ENCODE data around the gene SMARCB1.

The SMARCB1 gene

DNA sequence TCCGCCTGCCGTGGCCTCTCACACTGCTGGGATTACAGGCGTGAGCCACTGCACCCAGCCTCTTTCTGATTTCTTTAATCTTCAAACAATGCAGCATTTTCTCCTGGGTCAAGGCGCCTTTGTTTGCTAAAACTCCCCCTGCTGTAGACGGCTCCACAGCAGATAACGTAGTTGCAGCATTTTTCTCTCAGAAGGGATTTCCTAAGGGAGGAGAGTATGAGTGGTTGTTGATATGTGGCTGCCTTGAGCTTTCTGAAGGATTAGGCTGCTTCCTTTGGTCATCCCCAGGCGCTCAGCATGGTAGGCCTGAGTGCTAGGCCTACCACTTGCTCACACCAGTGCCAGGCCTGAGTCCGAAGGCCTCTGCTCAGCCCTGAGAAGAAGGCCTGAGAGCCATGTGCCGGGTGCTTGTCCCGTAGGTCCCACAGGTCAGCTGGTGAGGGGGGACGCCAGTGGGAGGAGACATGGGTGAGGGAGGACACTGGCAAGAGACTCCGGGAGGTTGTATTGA is 18.1 kb downstream of the SMARCB1 start:
- no peak for DNase-seq

- no peak for DNase-seq
Observed at GRCh38 chr22:23806837-23807236, 20.1 kb downstream of the SMARCB1 start.

DNA sequence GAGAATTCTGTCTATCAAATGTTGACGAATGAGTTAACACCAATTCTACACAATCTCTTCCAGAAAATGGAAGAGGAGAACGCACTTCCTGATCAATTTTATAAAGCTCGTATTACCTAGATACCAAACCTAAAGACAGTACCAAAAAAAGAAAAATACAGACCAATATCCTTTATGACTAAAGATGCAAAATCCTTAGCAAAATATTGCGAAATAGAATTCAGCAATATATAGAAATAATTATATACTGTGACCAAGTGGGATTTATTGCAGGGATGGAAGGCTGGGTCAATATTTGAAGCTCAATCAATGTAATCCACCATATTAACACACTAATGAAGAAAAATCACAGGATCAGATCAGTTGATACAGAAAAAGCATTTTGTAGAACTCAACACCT is 25.6 kb downstream of the SMARCB1 start:
- no peak for DNase-seq

GRCh38 chr22:23815541-23816155 is 28.9 kb downstream of the SMARCB1 start:
- no peak for DNase-seq

DNA sequence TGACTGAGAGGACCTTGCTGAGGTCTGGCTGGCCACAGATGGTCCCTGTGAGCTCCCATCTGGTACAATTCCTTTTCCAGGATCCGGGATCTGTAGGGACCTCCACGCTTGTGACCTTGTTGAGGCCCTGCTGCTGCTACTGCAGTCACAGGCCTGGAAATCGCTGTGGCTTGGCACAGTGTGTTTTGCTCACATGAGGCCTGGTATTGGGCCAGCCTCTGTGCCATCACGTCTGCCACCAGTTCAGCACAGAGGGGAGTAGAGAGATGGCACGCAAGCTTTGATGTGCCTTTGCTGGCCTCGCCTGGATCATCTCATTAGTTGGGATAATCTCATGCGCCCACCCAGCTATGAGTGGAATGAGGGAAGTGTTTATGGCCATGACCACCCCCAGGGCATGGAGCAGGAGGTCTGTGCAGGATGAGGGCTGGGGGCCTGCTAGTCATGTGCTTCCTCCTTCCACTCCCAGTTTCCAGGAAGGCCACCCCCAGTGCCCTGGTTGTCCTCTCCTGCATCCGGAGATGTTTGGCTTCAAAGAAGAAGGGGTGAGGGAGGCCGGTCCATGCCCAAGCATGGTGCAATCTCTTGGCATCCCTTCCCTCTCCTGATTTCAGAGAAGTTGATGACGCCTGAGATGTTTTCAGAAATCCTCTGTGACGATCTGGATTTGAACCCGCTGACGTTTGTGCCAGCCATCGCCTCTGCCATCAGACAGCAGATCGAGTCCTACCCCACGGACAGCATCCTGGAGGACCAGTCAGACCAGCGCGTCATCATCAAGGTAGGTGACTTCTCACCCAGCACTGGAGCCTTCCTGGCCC is 29.6 kb downstream of the SMARCB1 start:
- DNase-seq: no peak

DNA sequence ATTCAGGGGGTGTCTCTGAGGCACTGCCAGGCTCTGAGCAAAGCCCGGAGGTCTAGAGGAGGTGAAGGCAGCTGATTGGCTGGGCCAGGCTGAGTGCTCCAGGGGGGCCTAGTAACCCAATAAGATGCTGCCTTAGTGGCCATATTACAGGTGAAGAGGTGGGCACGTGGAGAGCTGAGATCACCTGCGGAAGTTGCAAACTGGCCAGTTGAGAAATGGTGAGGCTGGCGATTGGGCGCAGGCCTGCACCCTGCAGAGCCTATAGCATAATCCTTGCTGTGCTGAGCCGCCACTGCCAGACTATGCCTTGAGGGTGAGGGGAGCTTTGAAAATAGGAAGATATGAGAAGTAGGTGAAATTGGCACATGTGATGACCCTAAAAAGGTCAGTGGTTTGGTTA is 30.4 kb downstream of the SMARCB1 start:
- DNase-seq: no peak

DNA sequence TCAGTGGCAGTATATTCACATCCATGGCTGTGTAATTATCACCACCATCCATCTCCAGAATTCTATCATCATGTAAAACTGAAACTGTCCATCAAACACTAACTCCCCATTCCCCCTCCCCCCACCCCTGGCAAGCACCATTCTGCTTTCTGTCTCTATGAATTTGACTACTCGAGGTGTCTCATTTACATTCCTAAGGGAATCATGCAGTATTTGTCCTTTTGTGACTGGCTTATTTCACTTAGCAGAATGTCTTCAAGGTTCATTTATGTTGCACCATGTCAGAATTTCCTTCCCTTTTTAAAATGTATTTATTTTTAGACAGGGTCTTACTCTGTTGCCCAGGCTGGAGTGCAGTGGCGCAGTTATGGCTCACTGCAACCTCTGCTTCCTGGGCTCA is 31.8 kb downstream of the SMARCB1 start:
- no peak for DNase-seq

DNA sequence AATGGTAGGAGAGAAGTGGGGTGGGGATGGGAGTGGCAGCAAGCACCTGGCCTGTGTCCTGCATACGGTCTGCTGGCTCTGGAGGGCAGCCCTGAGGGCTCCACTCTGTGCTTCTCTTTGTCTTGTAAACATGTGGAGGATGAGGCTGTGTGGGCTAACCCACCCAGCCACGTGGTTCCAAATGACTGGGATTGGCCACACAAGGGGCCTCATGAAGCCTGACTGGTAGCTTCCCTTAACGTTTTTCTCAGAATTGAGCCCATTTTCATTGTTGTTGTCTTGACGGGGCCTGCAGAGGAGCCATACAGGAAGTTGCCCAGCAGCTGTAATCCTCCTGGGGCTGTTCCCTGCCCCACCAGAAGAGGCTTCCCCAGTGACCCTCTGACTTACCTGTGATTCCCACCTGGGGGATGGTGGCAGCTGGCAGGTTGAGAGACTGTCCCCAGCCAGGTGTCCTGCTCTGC is 34.0 kb downstream of the SMARCB1 start:
- DNase-seq: peak; percentile 11

- DNase-seq: no peak
Observed at GRCh38 chr22:23822101-23822671, 35.4 kb downstream of the SMARCB1 start.

DNA sequence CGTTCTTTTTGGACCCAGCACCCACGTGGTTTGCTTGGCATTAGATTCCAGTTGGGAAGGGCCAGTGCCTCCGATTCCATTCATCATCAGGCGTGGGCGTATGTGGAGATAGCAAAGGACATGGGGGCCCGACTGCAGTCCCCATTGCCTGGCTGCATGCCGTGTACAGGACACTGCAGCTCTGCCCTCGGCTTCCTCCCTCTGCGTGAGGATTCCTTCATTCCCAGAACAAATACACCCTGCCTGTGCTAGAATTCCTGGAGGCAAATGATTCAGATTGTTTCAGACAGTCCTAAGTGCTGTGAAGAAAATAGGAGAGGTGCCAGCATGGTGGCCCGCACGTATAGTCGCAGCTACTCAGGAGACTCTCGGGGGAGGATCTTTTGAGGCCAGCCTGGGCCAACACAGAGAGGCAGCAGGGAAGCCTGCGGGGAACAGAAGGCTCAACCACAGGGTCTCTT is 36.6 kb downstream of the SMARCB1 start:
- DNase-seq: no peak

- peak; percentile 26 for DNase-seq
Observed at GRCh38 chr22:23824476-23825245, 37.9 kb downstream of the SMARCB1 start.

- peak; percentile 33 for DNase-seq
Observed at GRCh38 chr22:23825246-23825905, 38.6 kb downstream of the SMARCB1 start.

DNA sequence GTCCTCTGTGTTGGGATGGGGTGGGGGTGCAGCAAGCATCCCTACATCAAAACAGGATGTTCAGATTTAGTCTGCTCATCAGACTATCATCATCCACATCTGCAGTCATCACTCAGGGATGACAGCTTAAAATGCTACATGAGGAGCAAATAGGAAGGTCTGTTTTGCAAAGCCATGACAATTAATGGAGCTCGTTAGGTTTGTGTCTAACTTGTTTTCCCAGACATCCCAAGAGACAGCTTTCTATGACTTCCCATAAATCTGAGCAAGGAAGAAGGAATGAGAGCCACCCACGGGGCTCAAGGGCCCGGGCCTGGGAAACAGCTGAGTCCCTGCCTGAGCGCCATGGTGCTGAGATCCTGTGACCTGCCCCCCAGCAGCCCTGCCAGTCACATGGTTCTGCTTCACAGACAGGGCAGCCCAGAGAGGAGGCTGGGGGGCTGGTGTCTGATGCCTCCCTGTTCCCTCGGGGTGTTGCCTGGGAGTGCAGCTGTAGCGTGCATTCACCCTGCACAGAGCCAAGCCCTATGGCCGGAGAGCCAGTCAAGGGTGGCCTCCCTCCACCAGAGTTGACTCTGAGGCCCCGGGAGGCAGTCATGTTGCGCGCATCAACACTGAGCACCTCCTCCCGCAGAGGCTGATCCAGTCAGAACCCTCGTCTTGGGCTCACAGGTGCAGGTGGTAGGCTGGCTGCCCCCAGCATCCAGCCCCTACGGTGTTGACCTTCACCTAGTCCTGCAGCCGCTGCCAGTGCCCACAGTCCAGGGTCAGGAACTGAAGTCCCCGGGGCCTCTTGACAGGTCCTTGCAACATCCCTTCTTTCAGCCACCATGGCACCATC is 40.0 kb downstream of the SMARCB1 start:
- DNase-seq: peak; percentile 42

DNA sequence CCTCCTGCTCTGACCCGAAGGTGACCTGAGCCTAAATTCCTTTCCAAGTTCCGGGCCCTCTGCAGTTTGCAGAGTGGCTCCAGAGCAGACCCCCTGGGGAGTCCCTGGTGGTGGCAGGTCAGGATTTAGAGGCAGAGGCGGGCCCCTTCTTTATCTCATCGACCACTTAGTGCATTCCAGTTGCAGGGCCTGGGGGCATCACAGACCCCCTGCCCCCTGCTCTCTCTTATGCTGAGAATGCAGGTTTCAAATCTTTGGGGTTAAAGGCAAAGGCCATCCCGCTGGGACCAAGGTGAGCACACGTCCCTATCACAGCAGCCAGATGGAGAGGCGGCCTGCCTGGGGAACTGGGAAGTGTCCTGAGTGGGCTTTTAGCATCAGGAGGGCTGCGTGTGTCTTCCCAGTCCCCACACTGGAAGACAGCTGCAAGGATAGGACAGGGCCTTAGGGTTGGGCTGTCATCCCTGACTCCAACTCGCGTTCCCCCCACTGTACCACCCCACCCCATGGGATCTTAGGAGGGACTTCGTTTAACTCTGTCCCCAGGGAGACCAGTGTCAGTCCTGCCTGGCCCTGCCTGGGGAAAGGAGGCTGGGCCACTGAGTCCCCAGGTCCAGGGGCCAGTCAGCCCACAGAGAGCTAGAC is 40.7 kb downstream of the SMARCB1 start:
- no peak for DNase-seq

- peak; percentile 31 for DNase-seq
Observed at GRCh38 chr22:23828800-23829680, 42.3 kb downstream of the SMARCB1 start.

DNA sequence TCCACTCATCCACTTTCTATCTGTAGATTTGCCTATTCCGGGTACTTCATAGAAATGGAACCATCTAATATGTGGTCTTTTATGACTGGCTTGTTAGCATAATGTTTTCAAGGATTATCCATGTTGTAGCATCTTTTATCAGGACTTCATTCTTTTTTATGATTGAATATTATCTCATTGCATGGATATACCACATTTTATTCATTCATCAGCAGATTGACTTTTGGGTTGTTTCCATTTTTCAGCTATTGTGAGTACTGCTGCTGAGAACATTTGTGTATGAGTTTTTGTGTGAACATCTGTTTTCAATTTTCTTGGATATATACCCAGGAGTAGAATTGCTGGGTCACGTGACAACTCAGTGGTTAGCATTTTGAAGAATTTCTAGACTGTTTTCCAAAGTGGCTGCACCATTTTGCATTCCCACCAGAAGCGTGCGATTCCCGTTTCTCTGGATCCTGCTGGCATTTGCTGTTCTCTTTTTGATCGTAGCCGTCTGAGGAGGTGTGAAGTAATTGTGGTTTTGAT is 43.1 kb downstream of the SMARCB1 start:
- peak; percentile 39 for DNase-seq

- peak; percentile 24 for DNase-seq
Observed at GRCh38 chr22:23831261-23831660, 44.5 kb downstream of the SMARCB1 start.

- DNase-seq: peak; percentile 19
Observed at GRCh38 chr22:23831781-23832180, 45.0 kb downstream of the SMARCB1 start.

GRCh38 chr22:23832226-23833016 is 45.7 kb downstream of the SMARCB1 start:
- DNase-seq: peak; percentile 31
